ENCODE results near the gene SYNE3.

The SYNE3 gene

GRCh38 chr14:95516554-95517181, at the start of gene SYNE3:
TSS of gene SYNE3 (minus strand) at chr14:95516650. CDS start at chr14:95475821, 40,829 bp downstream.
- peak; percentile 85 for DNase-seq (ENCODE audit: low spot score)

- DNase-seq (ENCODE audit: low spot score), result no peak
These were observed 47.6 kb upstream of the SYNE3 start for GRCh38 chr14:95564060-95564459.

- DNase-seq (ENCODE audit: low spot score), result no peak
These were observed 46.6 kb upstream of the SYNE3 start for GRCh38 chr14:95562892-95563685.

DNA sequence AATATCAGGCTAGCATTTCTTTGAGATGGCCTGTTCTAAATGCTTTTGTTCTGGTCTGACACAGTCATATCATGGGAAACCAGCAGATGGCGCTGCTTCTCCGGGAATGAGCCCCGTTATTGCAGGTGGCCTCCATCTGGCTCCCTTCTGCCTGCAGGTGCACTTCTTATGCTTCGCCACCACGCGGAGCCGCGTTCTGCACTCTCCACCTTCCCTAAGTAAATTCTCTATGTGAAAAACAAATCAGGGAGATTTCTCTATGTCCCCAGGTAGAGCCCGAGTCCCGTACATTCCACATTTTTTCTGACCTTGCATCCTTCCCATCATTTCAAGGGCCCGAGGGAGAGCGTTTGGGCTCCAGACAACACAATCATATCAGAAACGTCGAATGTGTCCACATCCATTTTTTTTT, 44.6 kb upstream of the SYNE3 start:
- DNase-seq (ENCODE audit: low spot score), result peak; percentile 84

DNA sequence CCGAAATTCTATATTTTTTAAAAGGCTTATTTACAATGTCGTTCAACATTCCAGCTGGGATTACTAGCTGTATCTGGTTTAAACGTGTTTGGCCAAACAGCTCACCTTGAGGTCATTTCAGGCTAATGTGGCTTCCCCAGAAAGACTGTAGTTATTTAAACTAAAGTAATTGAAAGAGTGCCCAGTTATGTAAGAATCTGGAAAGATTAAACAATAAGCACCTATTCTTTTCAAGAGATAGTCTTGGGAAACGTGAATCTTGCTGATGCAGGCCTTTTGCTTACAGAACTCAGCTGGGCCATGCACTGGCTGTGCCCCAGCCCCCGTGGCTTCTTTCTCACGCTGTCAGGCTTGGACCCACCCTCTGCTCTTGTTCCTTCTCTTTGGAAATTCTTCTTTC, 42.8 kb upstream of the SYNE3 start:
- no peak for DNase-seq (ENCODE audit: low spot score)

DNA sequence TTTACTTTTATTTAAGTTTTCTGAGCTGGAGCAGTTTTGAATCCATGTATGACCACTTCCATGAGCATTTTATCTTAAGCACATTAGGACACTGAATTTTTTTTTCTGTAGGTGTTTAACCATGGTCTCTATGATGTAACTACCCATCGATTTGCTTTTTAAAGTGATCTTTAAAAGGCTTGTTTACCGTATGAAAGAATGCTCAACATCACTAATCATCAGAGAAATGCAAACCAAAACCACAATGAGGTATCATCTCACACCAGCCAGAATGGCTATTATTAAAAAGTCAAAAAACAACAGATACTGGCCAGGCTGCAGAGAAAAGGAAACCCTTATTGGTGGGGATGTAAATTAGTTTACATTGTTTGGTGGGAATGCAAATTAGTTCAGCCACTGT, 41.4 kb upstream of the SYNE3 start:
- no peak for DNase-seq (ENCODE audit: low spot score)

DNA sequence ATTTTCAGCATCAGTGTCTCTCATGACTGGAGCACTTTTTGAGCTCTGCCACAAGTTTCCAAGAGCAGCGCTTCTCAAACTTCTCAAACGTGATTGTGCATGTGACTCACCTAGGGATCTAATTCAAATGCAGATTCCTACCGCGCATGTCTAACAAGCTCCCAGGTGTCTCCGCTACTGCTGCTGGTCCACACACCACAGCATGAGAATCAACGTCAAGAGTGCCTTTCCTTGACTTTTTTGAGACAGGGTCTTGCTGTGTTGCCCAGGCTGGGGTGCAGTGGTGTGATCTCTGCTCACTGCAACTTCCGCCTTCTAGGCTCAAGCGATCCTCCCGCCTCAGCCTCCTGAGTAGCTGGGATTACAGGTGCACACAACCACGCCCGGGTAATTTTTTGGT, 40.8 kb upstream of the SYNE3 start:
- DNase-seq (ENCODE audit: low spot score), result no peak

DNA sequence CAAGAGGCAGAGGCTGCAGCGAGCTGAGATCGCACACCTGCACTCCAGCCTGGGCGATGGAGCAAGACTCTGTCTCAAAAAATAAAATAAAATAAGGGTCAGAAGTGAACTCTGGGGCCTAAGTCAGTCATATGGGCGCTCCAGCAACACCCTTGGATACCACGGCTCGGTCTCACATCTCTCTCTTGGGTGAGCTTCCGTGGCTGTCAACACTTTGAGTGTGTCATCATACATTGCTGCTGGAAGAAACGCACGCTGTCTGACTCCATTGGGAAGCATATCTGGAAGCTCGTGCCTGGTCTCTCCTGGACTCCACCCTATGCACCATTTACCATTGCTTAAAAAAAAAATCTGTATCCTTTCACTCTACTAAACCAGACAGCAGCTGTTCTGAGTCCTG, 38.6 kb upstream of the SYNE3 start:
- DNase-seq (ENCODE audit: low spot score), result no peak

DNA sequence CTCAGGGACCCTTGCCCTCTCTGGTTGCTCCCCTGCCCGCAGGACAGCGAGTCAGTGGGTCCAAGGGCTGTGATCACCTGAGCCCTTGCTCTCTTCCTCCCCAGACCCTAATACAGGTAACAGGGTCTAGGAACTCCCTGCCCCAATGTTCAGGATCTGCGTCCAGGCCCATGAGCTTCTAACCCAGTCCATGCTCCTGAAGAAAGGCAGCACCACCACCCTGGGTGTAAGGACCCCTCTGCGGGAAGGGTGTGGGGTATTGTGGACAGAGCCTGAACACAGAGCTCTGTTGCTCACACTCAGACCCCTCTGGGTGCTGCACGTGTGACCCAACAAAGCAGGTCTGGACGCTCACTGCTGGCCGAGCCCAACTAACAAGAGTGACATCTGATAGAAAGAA, 36.7 kb upstream of the SYNE3 start:
- DNase-seq (ENCODE audit: low spot score), result no peak

GRCh38 chr14:95551435-95551834, 35.0 kb upstream of the SYNE3 start:
- DNase-seq (ENCODE audit: low spot score), result no peak

DNA sequence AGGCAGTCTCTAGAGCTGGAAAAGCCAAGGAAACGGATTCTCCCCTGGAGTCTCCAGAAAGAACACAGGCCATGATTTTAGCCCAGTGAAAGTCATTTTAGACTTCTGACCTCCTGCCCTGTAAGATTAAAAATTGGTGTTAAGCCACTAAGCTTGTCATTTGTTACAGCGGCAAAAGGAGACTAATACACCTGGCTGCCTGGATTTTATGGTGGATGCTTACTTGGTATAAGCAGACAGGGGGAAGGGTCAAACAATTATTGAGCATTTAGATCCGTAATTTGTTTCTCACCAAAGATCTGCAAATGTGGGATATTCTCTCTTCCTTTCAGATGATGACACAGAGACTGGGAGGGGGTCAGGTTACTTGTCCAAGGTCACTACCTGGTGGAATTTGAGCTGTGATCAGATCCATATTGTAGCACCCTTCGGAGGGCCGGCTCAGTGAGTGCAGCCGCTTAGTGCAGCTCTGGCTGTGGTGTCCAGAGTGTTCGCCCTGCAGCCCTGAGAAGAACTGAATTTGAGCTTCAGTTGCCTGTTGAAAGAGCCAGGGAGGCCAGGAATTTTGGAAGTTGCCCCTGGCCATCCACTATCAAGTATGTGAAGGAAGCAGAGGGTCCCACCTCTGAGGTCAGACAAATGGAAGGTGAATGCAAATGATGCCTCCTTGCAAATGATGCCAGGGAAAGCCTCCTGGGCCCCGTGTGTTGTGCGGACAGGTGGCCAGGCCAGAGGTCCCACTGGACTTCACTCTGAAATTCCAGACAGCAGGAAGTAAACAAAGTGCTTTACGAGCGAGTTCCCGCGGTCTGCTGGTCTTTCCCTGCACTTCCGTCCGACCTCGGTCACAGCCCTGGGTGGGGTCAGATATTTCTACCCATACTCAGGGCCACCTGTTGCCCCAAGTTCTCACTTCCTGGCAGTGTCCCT, 33.5 kb upstream of the SYNE3 start:
- DNase-seq (ENCODE audit: low spot score), result no peak

DNA sequence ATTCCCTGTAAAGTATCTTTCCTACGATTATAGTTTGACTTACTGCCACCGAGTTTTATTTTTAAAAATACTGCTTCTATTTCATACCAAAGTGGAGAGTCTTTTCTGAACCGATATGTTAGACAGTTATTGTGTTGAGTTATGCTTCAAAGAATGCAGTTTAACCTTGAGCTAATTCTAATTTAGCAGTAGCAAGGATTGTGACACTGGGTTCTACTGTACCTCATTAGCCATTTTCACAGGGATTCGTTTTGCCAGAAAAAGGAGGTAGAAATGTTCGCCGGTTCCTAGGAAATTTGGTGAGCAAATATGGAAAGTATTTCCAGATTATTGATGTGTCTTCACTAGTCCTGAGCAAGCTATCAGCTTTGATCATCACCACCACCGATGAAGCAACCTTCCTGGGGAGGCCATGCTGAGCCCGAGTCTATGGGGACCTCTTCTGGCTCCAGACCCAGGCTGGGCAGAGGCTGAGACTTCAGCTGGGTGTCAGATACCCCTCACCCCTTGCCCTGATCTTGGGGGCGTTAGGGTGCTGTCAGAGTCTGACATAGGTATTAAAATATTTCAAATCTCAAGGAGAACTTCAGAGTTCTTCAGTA, 32.0 kb upstream of the SYNE3 start:
- DNase-seq (ENCODE audit: low spot score), result no peak

- DNase-seq (ENCODE audit: low spot score), result no peak
These were observed 31.3 kb upstream of the SYNE3 start for GRCh38 chr14:95547626-95548327.

DNA sequence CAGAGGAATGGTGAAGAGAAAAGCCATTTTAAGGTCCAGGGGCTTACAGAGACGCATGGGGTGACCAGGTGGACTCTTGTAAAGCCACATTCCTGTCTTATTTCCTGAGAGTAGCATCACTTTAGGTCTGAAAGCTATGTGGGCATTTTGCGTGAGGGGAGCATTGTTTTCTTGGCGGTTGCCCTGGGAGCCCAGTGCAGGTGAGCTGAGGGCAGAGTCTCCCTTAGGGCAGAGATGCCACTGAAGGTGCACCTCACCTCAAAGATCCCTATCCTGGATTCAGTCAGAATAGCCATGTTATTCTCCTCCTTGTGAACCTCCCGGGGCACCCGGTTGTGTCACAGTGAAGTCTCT, 30.8 kb upstream of the SYNE3 start:
- DNase-seq (ENCODE audit: low spot score), result no peak

DNA sequence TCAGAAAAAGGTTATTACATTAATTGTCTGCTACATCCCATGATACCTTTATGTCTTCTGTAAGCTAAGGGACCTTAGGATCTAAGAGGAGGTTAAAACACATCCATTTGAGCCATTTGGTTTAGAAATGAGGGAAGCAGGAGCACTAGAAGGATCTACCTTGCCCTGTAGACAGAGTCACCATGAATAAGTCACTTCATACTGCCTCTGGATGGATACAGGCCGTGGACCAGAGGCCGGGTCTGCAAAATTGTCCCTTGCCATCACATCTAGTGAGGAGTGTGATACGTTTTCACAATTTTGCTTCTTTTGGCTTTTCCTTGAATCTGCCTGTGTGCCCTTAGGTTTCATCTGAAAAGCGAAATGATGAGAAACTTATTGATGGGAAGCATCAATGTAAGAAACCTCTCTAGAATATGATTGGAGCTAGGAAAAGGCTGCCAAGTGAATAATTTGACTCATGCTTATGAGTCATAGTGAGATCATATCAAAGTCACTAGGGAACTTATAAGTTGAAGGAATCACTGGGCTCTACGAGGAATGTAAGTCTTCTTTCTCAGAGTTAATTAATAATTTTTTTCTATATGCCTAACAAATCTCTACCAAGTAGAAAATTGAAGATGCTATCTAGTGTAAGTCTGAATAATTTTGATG, 29.2 kb upstream of the SYNE3 start:
- no peak for DNase-seq (ENCODE audit: low spot score)

DNA sequence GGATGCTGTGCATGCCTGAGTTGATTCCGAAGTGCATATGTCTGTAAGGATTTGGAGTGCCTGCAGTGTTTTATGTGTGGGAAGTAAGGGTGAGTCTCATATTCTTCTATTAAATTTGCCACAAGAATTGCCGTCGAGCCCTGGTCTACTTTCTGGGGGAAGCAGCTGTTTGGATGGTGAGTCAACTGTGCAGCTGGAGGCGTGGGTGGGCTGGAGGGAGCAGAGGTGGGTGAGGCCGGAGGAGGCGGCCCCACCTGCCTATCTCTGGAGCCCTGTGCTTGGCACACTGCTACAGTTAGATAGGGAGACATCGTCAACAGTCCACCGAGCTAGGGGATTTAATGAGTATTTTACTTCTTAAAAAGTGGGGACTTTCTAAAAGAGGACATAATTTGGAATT, 28.1 kb upstream of the SYNE3 start:
- no peak for DNase-seq (ENCODE audit: low spot score)

GRCh38 chr14:95543021-95543420, 26.6 kb upstream of the SYNE3 start:
- no peak for DNase-seq (ENCODE audit: low spot score)

DNA sequence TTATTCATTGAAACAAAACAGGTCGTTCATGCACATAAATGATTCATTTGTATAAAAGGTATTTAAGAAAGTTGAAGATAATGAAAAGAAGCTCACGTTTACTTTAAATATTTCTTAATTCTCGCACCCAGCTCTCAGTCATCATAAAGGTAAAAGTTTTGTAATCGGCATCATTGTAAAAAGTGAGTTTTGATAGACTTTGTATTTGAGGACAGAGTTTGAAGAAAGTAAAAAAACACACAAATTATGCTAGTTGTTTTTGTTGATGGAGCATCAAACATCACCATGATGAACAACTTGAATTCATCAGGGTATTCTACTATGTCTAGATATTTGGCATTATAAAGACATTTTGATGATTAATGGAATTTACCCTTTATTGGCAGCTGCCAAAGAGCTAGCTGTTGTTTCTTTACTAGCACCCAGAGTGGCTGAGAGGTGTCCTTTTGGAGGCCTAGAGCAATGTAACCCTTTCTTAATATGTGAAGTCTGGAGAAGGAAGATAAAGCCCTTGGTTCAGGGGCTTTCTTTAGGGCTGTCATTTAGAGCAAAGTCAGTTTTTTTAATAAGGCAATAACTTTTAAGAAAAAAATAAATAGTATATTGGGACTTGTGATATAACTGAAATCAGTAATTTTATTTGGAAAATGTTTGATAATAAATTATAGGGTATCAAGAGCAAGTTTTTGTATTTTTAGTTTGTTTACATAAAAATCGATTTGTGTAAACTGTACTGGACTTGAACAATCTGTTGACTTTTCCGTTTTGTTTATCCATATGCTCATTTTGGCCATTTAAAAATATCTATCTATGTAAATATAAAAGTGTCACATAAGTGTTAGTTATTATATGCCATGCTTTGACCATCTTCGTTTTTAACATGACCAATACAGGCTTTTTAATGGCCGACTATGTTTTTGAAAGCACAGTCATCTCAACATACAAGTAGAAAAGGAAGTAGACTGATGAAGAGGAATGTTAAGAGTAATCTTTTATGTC, 25.8 kb upstream of the SYNE3 start:
- DNase-seq (ENCODE audit: low spot score), result no peak

- no peak for DNase-seq (ENCODE audit: low spot score)
These were observed 24.9 kb upstream of the SYNE3 start for GRCh38 chr14:95541346-95541745.
